Stimulated activated CD8-positive, alpha-beta memory T cell treated with anti-CD3 and anti-CD28 coated beads, Interleukin-15, amount 100 ng/mL, for 4 hours (primary cell): ENCODE data around the gene ITGB6.
"Not testable (repeated sequence)": the region's sequence is repeated elsewhere in the genome, so short reads cannot be mapped to it uniquely, and the experiment has no call there.

Experiments used
- DNase-seq, 2 donors: peaks; one replicate each; pipeline ENCODE4 v3.0.0-alpha.2; 2020; ENCODE audit warnings: low read depth in 2 of 2

ITGB6 gene

DNA sequence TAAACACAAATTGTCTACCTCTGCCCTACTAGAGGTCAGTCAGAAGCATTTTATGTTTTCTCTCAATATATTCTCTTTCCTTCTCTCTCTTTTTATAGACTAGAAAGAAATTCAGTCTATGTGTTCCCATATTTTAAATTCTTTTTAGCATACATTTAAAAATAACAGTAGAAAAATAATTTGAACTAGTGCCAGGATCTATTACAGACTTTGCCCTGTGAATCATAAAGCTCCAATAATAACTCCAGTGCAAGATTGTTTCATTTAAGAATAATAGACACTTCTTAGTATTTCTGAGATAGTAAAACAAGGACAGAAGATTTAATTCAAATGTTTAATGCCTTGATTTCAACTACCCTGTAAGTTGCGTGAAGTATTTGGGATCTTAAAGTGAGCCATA is 60.1 kb downstream of the ITGB6 start:
- DNase-seq: no peak

- no peak for DNase-seq
Observed at GRCh38 chr2:160139350-160139749, 60.7 kb downstream of the ITGB6 start.

GRCh38 chr2:160138406-160138805 is 61.7 kb downstream of the ITGB6 start:
- DNase-seq: no peak

GRCh38 chr2:160137464-160137863 is 62.6 kb downstream of the ITGB6 start:
- no peak for DNase-seq

GRCh38 chr2:160132761-160133160 is 67.3 kb downstream of the ITGB6 start:
- DNase-seq: no peak

GRCh38 chr2:160126756-160127155 is 73.3 kb downstream of the ITGB6 start:
- DNase-seq: no peak

DNA sequence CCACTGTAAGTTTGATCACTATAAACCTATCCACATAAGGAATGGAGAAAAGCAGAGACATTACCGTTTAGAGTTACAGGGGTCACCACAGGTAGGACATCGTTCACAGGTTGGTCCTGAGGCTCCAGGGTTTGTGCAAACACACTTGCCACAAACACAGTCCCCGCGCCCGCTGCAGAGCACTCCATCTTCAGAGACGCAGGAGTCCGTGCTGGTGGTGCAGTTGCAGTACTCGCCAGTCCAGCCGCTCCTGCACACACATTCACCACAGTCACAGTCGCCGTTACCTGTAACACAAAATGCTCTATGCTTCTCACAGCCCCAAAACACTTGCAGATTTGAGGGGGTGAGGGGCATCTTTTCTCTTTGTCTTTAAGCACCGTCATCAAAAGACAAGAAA is 73.8 kb downstream of the ITGB6 start:
- DNase-seq: no peak

- DNase-seq: no peak
Observed at GRCh38 chr2:160125828-160126227, 74.2 kb downstream of the ITGB6 start.

DNA sequence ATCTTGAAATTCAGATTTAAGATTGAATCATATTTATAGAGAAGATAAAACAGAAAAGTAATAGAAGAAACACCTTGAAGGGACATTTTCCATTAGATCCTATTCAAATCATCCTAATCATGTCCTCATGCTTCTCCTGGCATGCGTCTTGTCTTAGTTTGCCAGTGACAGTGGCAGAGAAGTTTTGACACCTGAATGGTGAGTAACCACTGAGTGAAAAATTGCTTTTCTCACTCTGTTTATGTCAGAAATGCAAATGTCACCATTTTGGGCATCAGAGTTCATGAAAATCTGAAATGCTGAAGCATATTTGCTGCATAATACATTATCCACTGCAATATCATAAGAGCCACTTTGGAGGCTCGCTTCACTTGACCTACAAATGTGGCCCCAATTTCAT is 74.7 kb downstream of the ITGB6 start:
- DNase-seq: no peak

- no peak for DNase-seq
Observed at GRCh38 chr2:160124571-160124970, 75.5 kb downstream of the ITGB6 start.

GRCh38 chr2:160114721-160115120 is 85.4 kb downstream of the ITGB6 start:
- DNase-seq: not testable (repeated sequence)

DNA sequence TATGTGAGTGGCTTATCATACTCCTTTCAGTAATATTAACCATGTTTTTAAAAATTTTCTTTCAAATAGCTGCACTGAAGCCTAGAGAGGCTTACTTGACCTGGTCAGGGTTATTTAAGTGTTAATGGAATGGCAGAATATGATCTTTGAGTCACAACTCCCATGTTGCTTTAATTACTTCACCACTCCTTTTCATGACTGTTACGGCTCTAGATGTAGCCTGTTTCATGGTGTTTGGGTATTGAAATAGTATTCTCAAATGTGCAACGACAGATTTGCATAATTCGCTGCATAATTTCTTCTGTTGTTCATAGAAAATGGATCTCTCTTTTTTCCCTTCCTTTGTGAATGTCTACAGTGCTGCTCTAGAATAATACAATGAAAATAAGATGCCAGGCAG is 86.1 kb downstream of the ITGB6 start:
- no peak for DNase-seq

DNA sequence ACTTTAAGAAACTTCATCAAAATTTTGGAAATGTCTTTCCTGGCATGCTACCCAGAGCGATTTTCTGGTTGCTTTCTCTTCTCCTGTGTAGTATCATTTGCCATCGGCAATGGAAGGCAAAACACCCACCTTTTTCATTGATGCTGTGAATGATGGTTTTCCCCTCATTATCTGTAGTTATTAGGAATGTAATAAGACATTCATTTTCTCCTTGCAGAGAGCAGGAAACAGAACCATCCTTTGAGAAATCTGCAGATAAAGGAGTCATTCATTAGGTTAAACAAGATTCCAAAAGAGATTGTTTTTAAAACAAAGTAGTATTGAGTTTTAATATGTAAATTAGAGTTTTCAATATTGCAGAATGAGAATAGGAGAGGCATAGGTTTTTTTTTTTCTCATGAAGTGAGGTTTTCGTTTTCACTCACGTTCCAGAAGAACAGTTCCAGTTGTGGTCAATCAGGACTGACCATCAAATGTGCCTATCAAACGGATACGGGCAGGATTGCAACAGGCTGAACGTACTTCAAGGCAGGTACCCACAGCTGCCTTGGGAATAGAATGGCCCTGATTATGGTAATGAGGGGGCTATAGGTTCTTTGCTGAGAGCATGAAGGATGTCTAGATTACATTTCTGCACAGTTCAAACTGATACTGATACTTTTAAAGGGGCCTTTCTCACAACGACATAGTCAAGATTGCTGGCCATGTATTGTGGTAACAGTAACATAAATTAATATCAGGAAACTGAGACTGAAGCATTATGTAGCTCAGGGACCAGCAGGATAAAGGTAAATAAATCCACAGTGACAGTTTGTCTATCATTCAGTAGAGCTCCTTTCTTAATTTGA is 87.9 kb downstream of the ITGB6 start:
- DNase-seq: no peak

- DNase-seq: no peak
Observed at GRCh38 chr2:160110674-160111239, 89.3 kb downstream of the ITGB6 start.

DNA sequence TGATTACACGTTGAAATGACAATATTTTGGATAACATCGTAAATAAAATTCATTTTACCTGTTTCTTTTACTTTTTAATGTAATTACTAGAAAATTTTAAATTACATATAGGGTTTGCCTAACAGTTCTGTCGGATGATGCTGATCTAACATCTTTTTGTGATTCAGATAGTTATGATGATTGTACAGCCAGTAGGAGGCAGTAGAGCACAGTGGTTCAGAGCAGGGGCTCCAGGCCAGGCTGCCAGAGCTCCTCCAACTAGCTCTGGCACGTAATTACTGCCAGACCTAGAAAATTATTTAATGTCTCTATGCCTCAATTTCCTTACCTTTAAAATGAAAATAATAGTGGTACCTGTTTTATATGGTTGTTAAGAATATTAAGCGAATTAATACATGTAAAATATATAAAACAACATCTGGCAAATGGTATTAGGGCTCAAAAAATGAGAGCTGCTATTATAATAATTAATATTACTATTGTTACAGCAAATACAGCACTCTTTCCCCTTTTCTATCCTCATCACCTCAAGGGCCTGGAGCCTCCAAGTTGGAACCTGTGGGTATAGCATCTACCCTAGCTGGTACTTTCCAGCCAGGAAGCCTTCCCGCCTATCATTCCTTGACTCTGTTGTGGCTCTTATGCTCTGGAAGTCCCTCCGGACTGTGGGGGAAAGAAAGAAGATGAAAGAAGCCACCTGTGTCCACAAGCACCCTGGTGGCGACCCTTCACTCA is 90.0 kb downstream of the ITGB6 start:
- DNase-seq: no peak

GRCh38 chr2:160109243-160109642 is 90.8 kb downstream of the ITGB6 start:
- DNase-seq: no peak

DNA sequence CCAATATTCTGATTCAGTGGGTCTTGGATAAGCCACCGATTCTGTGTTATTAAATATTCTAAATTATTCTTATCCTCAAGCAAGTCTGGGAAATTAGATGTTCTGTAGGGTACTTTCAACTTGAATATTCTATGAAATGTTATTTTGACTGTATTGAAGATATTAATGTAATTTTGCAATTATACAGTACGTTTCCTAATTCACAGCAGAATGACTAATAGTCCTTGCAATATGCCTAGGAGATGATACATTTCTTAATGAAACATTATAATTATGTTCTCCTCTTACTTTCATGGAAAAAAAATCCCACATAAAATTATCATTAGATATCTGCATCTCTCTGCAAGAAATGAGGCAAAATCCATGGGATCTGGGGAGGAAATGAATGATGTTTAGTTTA is 91.4 kb downstream of the ITGB6 start:
- no peak for DNase-seq

DNA sequence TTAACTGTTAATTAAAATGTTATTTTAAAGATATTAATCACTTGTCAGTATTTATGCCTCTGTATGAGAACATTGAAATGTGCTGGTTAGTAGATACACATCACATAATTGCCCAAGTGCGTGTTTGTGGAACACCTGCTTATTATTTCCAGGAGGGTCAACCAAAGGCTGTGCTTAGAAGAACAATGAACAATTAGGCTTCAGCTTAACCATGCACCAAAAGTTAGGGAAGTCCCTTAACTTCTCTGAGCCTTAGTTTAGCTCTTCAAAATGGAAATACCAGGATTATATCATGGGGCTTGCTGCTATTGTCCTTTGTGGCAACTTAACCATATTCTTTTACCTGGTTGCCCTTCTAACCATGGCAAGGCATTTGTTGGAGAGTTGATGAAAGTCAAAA is 94.7 kb downstream of the ITGB6 start:
- no peak for DNase-seq

DNA sequence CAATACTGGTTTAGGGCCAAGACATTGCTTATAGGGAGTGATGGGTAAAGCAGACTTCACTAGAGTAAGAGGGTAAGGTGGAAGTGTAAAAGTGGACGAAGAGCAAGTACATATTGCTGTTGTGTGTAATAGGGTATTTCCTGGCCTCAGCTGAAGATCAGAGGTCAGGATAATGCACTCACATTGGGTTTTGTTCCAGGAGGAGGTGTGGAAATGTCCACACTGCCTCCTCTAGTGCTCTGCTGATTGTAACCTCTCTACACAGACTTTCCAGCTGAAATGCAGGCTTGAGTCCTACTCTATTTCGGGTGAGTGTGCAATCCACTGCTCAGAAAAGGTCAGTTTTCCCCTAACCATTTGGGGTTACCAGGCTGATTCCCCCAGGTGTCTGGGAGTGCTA is 96.0 kb downstream of the ITGB6 start:
- DNase-seq: no peak

DNA sequence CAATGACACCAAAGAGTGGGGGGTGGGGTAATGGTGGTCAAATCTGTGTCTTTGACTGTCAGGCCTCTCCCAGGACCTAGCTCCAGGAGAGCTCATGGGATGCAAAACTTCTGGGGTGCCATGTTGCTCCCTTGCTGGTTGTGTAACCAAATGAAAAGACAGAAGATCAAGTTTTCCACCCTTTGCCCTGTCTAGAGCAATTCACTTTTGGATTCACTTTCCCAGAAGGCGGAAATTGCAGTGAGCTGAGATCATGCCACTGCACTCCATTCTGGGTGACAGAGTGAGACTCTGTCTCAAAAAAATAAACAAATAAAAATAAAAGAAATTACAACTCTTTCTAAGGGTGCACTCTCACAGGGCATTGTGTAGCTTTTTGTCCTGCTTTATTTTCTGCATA is 102.7 kb downstream of the ITGB6 start:
- DNase-seq: no peak

GRCh38 chr2:160096409-160096808 is 103.7 kb downstream of the ITGB6 start:
- DNase-seq: no peak

DNA sequence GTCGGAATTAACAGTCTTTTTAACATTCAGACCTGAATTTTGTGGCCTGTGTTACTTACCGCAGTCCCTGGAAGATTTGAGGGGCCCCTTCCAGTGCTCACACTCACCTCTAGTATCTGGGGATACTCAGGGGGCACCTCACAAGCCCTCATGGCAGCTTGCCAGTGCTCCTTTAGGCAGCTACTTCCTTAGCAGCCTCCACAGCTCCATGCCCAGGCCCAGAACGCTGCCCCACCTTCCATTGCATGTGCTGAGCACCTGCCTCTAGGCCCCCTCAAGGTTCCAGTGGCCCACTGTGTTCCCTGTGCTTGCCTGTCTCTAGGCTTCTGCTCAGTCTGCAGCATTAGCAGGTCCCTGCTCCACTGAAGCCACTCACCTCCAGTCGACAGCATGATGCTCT is 107.6 kb downstream of the ITGB6 start:
- no peak for DNase-seq

DNA sequence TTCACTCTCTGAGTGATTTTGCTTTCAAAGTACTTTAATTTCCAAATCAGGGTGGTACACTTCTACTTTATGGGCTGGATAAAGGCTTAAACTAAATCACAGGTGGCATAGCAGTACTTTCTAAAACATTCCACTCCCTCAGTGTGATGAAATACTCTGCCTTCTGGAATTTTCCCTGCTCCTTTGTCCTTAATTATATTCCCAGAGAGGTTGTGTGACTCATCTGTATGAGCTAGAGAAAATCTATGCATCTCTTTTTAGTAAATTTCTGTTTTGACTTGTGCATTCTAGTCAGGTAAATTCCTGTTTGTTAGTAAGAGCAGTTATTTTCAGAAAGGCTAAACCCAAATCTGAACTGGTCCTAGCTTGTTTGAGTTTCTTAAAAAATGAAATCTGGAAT is 108.7 kb downstream of the ITGB6 start:
- no peak for DNase-seq
